ENCODE results near the gene BABAM1. TPM values are rescaled to one million over a fixed set of nuclear protein-coding genes. Genes with fewer than 3 reads are reported as not detected.

Gene BABAM1
- total and polyA plus RNA-seq, 10 of the 15 experiments (the other 5 are each of a cell fraction or from before 2014, with no cell fraction given): 11.9 to 154 (median 103) TPM

DNA sequence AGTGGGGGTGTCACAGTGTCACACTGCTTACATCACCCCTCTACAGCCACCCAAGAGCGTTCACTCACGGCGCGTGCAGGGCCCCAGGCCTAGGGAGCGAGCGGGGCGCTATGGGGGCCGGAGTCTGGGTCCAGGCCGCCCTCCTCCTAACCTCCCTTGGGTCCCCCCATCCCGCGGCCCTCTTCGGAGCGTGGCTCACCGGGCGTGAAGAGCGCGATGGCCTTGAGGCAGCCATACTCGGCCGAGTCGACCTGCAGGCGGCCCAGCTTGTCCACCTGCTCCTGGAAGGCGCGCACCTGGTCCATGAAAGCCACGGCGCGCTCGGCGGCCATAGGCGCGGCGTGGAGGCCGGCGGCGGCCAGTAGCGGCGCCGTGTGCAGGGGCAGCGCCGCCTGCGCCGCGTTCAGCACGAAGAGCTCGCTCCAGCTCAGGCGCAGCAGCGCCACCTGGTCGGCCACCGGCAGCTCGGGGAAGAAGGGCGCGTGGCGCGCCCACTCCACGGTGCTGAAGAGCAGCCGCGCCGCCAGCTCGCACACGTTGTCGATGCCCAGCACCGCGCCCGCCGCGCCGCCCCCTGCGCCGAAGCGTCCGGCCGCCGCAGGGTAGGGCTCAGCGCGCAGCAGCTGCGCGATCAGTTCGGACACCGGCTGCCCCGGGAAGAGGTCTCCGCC, 31.8 kb upstream of the BABAM1 start (continued):
- TF ChIP-seq CHD2 (IDR thresholded peaks at IDR 0.05; ENCODE audit: borderline replicate concordance, low read depth, low read length): peak; percentile 54; the same call in 1 of the 2 replicates
- no peak for TF ChIP-seq CBFB (IDR thresholded peaks at IDR 0.05; ENCODE audit: low read depth)
- TF ChIP-seq, protein P1, sequence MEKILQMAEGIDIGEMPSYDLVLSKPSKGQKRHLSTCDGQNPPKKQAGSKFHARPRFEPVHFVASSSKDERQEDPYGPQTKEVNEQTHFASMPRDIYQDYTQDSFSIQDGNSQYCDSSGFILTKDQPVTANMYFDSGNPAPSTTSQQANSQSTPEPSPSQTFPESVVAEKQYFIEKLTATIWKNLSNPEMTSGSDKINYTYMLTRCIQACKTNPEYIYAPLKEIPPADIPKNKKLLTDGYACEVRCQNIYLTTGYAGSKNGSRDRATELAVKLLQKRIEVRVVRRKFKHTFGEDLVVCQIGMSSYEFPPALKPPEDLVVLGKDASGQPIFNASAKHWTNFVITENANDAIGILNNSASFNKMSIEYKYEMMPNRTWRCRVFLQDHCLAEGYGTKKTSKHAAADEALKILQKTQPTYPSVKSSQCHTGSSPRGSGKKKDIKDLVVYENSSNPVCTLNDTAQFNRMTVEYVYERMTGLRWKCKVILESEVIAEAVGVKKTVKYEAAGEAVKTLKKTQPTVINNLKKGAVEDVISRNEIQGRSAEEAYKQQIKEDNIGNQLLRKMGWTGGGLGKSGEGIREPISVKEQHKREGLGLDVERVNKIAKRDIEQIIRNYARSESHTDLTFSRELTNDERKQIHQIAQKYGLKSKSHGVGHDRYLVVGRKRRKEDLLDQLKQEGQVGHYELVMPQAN (conservative IDR thresholded peaks at IDR 0.05): peak; percentile 92
- peak; percentile 99 for TF ChIP-seq SMARCA5 (IDR thresholded peaks at IDR 0.05)
- TF ChIP-seq ZNF274 (IDR thresholded peaks at IDR 0.05; ENCODE audit: insufficient read depth, insufficient read length): no peak
- TF ChIP-seq, protein P2, sequence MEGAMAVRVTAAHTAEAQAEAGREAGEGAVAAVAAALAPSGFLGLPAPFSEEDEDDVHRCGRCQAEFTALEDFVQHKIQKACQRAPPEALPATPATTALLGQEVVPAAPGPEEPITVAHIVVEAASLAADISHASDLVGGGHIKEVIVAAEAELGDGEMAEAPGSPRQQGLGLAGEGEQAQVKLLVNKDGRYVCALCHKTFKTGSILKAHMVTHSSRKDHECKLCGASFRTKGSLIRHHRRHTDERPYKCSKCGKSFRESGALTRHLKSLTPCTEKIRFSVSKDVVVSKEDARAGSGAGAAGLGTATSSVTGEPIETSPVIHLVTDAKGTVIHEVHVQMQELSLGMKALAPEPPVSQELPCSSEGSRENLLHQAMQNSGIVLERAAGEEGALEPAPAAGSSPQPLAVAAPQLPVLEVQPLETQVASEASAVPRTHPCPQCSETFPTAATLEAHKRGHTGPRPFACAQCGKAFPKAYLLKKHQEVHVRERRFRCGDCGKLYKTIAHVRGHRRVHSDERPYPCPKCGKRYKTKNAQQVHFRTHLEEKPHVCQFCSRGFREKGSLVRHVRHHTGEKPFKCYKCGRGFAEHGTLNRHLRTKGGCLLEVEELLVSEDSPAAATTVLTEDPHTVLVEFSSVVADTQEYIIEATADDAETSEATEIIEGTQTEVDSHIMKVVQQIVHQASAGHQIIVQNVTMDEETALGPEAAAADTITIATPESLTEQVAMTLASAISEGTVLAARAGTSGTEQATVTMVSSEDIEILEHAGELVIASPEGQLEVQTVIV (IDR thresholded peaks at IDR 0.05; ENCODE audit: borderline replicate concordance, partially characterized antibody): no peak
- TF ChIP-seq, protein P3, sequence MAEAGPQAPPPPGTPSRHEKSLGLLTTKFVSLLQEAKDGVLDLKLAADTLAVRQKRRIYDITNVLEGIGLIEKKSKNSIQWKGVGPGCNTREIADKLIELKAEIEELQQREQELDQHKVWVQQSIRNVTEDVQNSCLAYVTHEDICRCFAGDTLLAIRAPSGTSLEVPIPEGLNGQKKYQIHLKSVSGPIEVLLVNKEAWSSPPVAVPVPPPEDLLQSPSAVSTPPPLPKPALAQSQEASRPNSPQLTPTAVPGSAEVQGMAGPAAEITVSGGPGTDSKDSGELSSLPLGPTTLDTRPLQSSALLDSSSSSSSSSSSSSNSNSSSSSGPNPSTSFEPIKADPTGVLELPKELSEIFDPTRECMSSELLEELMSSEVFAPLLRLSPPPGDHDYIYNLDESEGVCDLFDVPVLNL (IDR thresholded peaks at IDR 0.05; ENCODE audit: low read depth, low read length): no peak; the same call in 1 of the 2 replicates
- TF ChIP-seq EGR1 (IDR thresholded peaks at IDR 0.05; ENCODE audit: borderline replicate concordance in 1 of 2, low read depth in 2 of 2, low read length in 2 of 2): peak in 1 of 2 experiments; percentile 2; a peak in 1 of 3 replicates
- no peak for TF ChIP-seq NFYB (IDR thresholded peaks at IDR 0.05; ENCODE audit: insufficient read depth, low read depth, low read length)
- TF ChIP-seq RB1 (IDR thresholded peaks at IDR 0.05; ENCODE audit: borderline replicate concordance): peak; percentile 82; the same call in 1 of the 2 replicates
- no peak for TF ChIP-seq MYB (IDR thresholded peaks at IDR 0.05; ENCODE audit: borderline replicate concordance, low read depth, low read length)
- TF ChIP-seq, protein P4, sequence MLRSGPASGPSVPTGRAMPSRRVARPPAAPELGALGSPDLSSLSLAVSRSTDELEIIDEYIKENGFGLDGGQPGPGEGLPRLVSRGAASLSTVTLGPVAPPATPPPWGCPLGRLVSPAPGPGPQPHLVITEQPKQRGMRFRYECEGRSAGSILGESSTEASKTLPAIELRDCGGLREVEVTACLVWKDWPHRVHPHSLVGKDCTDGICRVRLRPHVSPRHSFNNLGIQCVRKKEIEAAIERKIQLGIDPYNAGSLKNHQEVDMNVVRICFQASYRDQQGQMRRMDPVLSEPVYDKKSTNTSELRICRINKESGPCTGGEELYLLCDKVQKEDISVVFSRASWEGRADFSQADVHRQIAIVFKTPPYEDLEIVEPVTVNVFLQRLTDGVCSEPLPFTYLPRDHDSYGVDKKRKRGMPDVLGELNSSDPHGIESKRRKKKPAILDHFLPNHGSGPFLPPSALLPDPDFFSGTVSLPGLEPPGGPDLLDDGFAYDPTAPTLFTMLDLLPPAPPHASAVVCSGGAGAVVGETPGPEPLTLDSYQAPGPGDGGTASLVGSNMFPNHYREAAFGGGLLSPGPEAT (IDR thresholded peaks at IDR 0.05; ENCODE audit: low read depth): no peak
- no peak for TF ChIP-seq SRF (IDR thresholded peaks at IDR 0.05; ENCODE audit: low read depth in 2 of 2, low read length in 2 of 2)
- TF ChIP-seq, protein P5, sequence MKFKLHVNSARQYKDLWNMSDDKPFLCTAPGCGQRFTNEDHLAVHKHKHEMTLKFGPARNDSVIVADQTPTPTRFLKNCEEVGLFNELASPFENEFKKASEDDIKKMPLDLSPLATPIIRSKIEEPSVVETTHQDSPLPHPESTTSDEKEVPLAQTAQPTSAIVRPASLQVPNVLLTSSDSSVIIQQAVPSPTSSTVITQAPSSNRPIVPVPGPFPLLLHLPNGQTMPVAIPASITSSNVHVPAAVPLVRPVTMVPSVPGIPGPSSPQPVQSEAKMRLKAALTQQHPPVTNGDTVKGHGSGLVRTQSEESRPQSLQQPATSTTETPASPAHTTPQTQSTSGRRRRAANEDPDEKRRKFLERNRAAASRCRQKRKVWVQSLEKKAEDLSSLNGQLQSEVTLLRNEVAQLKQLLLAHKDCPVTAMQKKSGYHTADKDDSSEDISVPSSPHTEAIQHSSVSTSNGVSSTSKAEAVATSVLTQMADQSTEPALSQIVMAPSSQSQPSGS (IDR thresholded peaks at IDR 0.05; ENCODE audit: low read length): no peak
- TF ChIP-seq, protein P6, sequence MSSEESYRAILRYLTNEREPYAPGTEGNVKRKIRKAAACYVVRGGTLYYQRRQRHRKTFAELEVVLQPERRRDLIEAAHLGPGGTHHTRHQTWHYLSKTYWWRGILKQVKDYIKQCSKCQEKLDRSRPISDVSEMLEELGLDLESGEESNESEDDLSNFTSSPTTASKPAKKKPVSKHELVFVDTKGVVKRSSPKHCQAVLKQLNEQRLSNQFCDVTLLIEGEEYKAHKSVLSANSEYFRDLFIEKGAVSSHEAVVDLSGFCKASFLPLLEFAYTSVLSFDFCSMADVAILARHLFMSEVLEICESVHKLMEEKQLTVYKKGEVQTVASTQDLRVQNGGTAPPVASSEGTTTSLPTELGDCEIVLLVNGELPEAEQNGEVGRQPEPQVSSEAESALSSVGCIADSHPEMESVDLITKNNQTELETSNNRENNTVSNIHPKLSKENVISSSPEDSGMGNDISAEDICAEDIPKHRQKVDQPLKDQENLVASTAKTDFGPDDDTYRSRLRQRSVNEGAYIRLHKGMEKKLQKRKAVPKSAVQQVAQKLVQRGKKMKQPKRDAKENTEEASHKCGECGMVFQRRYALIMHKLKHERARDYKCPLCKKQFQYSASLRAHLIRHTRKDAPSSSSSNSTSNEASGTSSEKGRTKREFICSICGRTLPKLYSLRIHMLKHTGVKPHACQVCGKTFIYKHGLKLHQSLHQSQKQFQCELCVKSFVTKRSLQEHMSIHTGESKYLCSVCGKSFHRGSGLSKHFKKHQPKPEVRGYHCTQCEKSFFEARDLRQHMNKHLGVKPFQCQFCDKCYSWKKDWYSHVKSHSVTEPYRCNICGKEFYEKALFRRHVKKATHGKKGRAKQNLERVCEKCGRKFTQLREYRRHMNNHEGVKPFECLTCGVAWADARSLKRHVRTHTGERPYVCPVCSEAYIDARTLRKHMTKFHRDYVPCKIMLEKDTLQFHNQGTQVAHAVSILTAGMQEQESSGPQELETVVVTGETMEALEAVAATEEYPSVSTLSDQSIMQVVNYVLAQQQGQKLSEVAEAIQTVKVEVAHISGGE (CRISPR knock-in tag; IDR thresholded peaks at IDR 0.05): no peak
- no peak for TF ChIP-seq RUNX3 (IDR thresholded peaks at IDR 0.05; ENCODE audit: low read length)

Measured in GM12878 (cell line).